Smooth muscle cell of the brain vasculature (primary cell): ENCODE measurements around the gene PRKAB1.
"Not testable (repeated sequence)": the region's sequence is repeated elsewhere in the genome, so short reads cannot be mapped to it uniquely, and the experiment has no call there.

Experiments
- DNase-seq: peaks from one replicate; pipeline ENCODE4 v3.0.0-alpha.2; 2012; ENCODE audit warnings: low read depth, low spot score

PRKAB1 gene

DNA sequence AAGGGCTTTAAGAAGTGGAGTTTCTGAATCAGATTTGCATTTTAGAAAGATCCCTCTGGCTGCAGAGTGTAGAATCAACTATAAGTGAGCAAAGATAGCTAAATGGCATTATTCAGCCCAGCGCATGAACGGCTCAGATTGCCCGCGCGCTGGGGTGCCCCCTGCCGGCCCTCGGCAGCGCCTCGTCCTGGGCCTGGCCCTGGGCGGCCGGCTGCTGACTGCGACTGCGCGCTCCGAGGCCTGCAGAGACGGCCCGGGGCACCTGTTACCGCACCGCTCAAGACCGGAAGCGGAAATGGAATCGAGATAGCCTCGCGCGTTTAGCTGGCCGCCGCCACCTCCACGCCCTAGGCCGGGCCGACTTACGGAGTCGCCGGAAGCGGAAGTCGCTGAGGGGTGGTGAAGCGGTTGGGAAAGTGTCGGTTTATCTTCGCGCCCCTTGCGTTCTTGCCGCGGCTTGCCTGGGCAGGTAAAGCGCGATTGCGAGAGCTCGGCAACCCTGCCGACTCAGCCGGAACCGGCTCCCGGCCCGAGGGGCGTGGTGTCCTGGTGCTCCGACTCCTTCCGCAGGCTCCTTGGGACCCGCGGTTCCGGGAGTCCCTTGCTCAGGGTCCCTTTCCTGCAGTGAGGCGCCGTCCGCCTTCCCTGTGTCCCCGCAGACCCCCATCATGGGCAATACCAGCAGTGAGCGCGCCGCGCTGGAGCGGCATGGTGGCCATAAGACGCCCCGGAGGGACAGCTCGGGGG, at the start of gene PRKAB1:
Gene PRKAB1, plus strand, starts transcription at position 557 of the 747 bp plus-strand sequence. Its CDS starts 112 bp downstream, at position 669.
- peak; percentile 86 for DNase-seq

- not testable (repeated sequence) for DNase-seq
Observed at GRCh38 chr12:119618328-119618896, 49.5 kb upstream of the PRKAB1 start.

GRCh38 chr12:119620490-119620889, 47.4 kb upstream of the PRKAB1 start:
- DNase-seq = no peak

- no peak for DNase-seq
Observed at GRCh38 chr12:119621878-119622277, 46.1 kb upstream of the PRKAB1 start.

DNA sequence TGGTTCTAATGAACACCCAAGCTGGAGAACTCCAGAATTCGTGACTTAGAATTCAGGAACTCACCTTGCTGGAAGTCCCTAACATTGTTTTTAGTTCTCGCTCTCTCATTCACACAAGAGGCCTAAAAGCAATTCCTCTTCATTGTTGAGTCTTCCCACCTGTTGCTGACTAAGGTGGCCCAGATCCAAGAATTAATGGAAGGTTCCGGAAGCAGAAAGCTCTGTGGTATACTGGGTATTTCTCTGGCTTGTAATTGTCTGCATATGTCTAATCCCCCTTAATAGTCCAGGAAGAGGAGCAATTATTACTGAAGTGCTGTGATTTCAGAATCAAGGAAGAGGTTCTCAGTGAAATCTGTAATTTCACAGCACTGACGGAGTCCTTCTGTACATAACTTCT, 43.0 kb upstream of the PRKAB1 start:
- no peak for DNase-seq

DNA sequence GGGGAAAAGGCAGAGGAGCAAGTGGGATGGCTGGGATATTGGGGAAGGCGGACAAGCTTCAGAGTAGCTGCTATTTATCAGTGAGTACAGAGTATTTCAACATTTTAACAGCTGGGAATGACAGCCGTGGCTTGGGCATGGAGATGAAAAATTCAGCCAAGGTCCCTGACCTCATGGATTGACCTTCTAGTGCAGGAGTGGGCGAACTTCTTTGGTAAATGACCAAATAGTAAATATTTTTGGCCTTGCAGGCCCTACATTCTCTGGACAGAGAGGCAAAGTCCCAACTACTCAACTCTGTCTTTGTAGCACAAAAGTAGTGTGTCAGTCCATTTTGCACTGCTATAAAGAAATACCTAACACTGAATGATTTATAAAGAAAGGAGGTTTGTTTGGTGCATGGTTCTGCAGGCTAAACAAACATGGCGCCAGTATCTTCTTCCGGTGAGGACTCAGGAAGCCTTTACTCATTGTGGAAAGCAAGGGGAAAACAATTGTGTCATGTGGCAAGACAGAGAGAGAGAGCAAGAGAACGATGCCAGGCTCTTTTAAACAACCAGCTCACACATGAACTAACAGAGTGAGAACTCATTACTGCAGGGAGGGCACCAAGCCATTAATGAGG, 40.8 kb upstream of the PRKAB1 start:
- DNase-seq = no peak

- DNase-seq = no peak
Observed at GRCh38 chr12:119627686-119628085, 40.2 kb upstream of the PRKAB1 start.

GRCh38 chr12:119630223-119630780, 37.6 kb upstream of the PRKAB1 start:
- no peak for DNase-seq

GRCh38 chr12:119630962-119631550, 36.9 kb upstream of the PRKAB1 start:
- no peak for DNase-seq

GRCh38 chr12:119631930-119632678, 35.8 kb upstream of the PRKAB1 start:
- DNase-seq = no peak

- no peak for DNase-seq
Observed at GRCh38 chr12:119634743-119635142, 33.2 kb upstream of the PRKAB1 start.

GRCh38 chr12:119642986-119643385, 24.9 kb upstream of the PRKAB1 start:
- DNase-seq = no peak

DNA sequence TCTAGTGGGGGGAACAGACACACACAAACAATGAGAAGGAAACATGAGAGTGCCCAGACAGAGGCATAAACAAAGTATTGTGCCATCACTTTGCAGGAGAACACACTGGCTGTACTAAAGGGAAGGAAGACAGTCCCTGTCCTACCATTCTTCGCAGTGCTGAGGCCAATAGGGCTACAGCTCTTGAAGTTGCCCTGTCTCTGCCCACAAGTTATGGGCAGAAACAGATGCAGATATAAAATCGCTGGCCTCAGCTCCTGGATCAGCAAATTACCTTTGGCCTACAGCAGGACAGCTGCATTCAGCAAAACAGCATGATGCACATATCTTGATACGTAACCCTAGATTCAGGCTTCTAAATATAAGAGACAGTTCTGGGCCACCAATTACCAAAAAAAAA, 23.0 kb upstream of the PRKAB1 start:
- DNase-seq = no peak

GRCh38 chr12:119645535-119646059, 22.3 kb upstream of the PRKAB1 start:
- DNase-seq = no peak

DNA sequence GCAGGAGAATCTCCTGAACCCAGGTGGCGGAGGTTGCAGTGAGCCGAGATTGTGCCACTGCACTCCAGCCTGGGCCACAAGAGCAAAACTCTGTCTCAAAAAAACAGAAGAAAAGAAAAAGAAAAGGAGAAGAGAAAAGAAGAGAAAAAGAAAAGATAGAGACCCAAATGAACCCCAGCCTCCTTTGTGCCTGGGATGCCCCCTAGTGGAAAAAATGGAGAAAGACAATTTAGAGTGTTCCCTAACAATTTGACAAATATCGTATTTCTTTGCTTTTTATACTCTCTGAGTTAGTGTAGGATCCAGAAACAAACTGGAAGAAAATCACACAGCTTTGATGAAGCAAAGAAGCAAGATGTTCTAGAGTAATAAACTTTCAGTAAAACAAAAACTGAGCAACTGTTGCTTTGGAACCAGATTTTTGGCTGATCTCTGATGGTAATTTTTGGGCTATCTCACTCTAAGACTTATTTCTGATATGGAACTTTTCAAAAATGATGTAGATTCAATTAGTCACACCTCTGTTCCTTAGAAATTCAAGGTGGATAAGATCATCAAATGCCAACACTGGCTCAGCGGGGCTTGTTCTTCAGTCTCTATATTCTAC, 18.6 kb upstream of the PRKAB1 start:
- DNase-seq = no peak

DNA sequence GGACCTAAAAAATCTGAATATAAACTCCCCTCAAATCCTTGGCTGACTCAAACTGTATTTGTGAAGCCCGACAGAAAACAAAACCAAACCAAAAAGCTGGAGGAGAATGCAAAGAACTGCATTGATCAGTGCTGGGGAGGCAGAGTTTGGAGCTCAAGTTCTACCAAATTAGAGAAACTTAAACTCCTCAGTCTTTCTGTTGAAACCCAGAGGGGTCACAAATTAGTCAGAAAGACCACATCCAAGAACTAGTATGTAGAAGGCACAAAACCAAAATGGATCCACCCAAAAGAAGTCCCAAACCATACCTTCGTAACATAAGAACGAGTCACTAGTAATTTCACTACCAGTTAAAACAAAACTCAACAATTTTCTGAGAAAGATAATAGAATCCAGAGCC, 15.3 kb upstream of the PRKAB1 start:
- DNase-seq = no peak

- not testable (repeated sequence) for DNase-seq
Observed at GRCh38 chr12:119657001-119657400, 10.9 kb upstream of the PRKAB1 start.

DNA sequence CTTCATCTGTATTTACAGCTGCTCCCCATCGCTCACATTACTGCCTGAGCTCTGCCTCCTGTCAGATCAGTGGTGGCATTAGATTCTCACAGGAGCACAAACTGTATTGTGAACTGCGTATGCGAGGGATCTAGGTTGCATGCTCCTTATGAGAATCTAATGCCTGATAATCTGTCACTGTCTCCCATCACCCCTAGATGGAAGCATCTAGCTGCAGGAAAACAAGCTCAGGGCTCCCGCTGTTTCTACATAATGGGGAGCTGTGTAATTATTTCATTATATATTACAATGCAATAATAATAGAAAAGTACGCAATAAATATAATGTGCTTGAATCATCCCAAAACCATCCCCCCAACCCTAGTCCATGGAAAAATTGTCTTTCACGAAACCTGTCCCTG, 9.8 kb upstream of the PRKAB1 start:
- not testable (repeated sequence) for DNase-seq

GRCh38 chr12:119659289-119659897, 8.5 kb upstream of the PRKAB1 start:
- DNase-seq = no peak

GRCh38 chr12:119660076-119660475, 7.9 kb upstream of the PRKAB1 start:
- no peak for DNase-seq
